ENCODE measurements around the gene STK38L. TPM values are rescaled to one million over a fixed set of nuclear protein-coding genes. Genes with fewer than 3 reads are reported as not detected.

The STK38L gene
- polyA plus RNA-seq, 1 donor (not counting 4 experiments of a cell fraction or from before 2014, with no cell fraction given), result 25.4 TPM

DNA sequence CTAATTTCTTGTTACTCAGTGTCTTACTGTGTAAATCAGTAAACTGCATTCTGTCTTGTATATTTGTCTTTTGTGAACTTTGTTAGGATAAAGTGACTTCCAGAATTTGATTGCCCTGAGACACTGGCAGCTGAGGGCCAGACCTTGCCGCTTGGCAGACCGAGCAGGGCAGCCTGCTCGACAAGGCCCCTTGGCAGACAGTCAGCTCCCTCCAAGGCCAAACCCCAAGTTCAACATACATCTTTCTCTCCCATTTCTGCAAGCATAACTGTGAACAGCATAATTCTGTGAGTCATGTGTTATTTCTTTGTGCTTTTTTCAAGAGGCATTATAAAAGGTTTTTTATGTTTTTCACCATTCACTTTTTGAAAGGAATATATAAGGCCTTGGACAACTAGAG lies 49.4 kb downstream of the STK38L start:
- FAIRE-seq, result no peak
- no peaks in the 10 kb centered on the region for H3K9me1 ChIP-seq (ENCODE audit: control insufficient read depth, extremely low read depth, insufficient read depth, low read length)
- H3K4me3 ChIP-seq (ENCODE audit: control insufficient read depth in 2 of 3, extremely low read depth in 1 of 3, insufficient read depth in 2 of 3, low read depth in 1 of 3, low read length in 3 of 3), result no peak overlapping the region
- no peaks in the 10 kb centered on the region for H3K9me3 ChIP-seq (ENCODE audit: control insufficient read depth, low read depth, low read length)
- no peak overlapping the region for H3K4me2 ChIP-seq (ENCODE audit: control insufficient read depth, extremely low read depth, insufficient read depth, low read depth, low read length)
- H3K27ac ChIP-seq (ENCODE audit: control insufficient read depth, insufficient read depth, low read length), result no peak overlapping the region
- H3K36me3 ChIP-seq (ENCODE audit: control insufficient read depth in 2 of 2, extremely low read depth in 1 of 2, insufficient read depth in 2 of 2, low read length in 2 of 2), result no peaks in the 10 kb centered on the region
- TF ChIP-seq, protein P1, sequence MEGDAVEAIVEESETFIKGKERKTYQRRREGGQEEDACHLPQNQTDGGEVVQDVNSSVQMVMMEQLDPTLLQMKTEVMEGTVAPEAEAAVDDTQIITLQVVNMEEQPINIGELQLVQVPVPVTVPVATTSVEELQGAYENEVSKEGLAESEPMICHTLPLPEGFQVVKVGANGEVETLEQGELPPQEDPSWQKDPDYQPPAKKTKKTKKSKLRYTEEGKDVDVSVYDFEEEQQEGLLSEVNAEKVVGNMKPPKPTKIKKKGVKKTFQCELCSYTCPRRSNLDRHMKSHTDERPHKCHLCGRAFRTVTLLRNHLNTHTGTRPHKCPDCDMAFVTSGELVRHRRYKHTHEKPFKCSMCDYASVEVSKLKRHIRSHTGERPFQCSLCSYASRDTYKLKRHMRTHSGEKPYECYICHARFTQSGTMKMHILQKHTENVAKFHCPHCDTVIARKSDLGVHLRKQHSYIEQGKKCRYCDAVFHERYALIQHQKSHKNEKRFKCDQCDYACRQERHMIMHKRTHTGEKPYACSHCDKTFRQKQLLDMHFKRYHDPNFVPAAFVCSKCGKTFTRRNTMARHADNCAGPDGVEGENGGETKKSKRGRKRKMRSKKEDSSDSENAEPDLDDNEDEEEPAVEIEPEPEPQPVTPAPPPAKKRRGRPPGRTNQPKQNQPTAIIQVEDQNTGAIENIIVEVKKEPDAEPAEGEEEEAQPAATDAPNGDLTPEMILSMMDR (optimal IDR thresholded peaks at IDR 0.05 in 1 of 3, IDR thresholded peaks at IDR 0.05 in 1 of 3, conservative IDR thresholded peaks at IDR 0.05 in 1 of 3; ENCODE audit: extremely low read depth in 1 of 3, insufficient read depth in 2 of 3, low read length in 3 of 3), result no peak
- TF ChIP-seq EZH2 (IDR thresholded peaks at IDR 0.05; ENCODE audit: low read length), result no peak
- no peaks in the 10 kb centered on the region for H4K20me1 ChIP-seq (ENCODE audit: control insufficient read depth, extremely low read depth, insufficient read depth, low read length)
- dilution Hi-C loops (cut with MboI; ENCODE audit: extremely low pct_ligation_motif_present, low sequenced_read_pairs), result no loop called here
- no peaks in the 10 kb centered on the region for H3K27me3 ChIP-seq (ENCODE audit: control insufficient read depth, extremely low read depth, insufficient read depth, low read length)
- H3K9ac ChIP-seq (ENCODE audit: control insufficient read depth, extremely low read depth, insufficient read depth, low read length), result no peak overlapping the region
- no peak for DNase-seq (ENCODE audit: low read depth, low spot score)
- H3K4me1 ChIP-seq (ENCODE audit: control insufficient read depth, extremely low read depth, insufficient read depth, low read length), result no peaks in the 10 kb centered on the region
- H3K79me2 ChIP-seq (ENCODE audit: control insufficient read depth, insufficient read depth, low read length), result no peaks in the 10 kb centered on the region
- no peak overlapping the region for H2AFZ ChIP-seq (ENCODE audit: control insufficient read depth, low read length)

DNA sequence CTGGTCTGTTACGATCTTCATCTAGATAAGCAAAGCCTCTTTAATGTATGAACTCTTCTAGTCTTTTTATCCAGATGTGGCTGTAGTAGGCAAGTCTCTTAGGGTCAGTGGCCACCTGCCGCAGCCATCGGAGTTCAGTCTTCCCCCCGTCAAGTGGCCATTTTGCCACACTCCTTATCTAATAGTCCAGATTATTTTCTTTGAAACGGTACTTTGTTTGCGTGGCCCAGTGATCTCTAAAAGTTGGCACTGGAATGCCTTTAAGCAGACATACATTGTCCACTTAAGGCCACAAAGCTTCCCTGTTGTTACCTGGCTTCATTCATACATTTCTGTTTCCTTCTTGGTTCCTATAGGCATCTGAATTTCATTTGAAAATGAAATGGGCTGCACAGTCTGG lies 52.6 kb downstream of the STK38L start:
- Histone ChIP-seq H3K27ac (ENCODE audit: control insufficient read depth, insufficient read depth, low read length) (no peak overlapping the region), H3K36me3 (ENCODE audit: control insufficient read depth in 2 of 2, extremely low read depth in 1 of 2, insufficient read depth in 2 of 2, low read length in 2 of 2) (no peaks in the 10 kb centered on the region), H3K9me1 (ENCODE audit: control insufficient read depth, extremely low read depth, insufficient read depth, low read length) (no peaks in the 10 kb centered on the region), H3K9me3 (ENCODE audit: control insufficient read depth, low read depth, low read length) (no peaks in the 10 kb centered on the region), H3K4me1 (ENCODE audit: control insufficient read depth, extremely low read depth, insufficient read depth, low read length) (no peaks in the 10 kb centered on the region), H3K9ac (ENCODE audit: control insufficient read depth, extremely low read depth, insufficient read depth, low read length) (no peak overlapping the region), H3K79me2 (ENCODE audit: control insufficient read depth, insufficient read depth, low read length) (no peaks in the 10 kb centered on the region), H4K20me1 (ENCODE audit: control insufficient read depth, extremely low read depth, insufficient read depth, low read length) (no peaks in the 10 kb centered on the region), H2AFZ (ENCODE audit: control insufficient read depth, low read length) (no peak overlapping the region), H3K4me2 (ENCODE audit: control insufficient read depth, extremely low read depth, insufficient read depth, low read depth, low read length) (no peak overlapping the region), H3K4me3 (ENCODE audit: control insufficient read depth in 2 of 3, extremely low read depth in 1 of 3, insufficient read depth in 2 of 3, low read depth in 1 of 3, low read length in 3 of 3) (no peak overlapping the region), H3K27me3 (ENCODE audit: control insufficient read depth, extremely low read depth, insufficient read depth, low read length) (no peaks in the 10 kb centered on the region)
- TF ChIP-seq, protein P1 (optimal IDR thresholded peaks at IDR 0.05 in 1 of 3, IDR thresholded peaks at IDR 0.05 in 1 of 3, conservative IDR thresholded peaks at IDR 0.05 in 1 of 3; ENCODE audit: extremely low read depth in 1 of 3, insufficient read depth in 2 of 3, low read length in 3 of 3), result no peak
- no peak for TF ChIP-seq EZH2 (IDR thresholded peaks at IDR 0.05; ENCODE audit: low read length)
- dilution Hi-C loops (cut with MboI; ENCODE audit: extremely low pct_ligation_motif_present, low sequenced_read_pairs), result no loop called here
- DNase-seq (ENCODE audit: low read depth, low spot score) (no peak), FAIRE-seq (no peak)
